A673 (cell line): ENCODE results near the gene BANK1. TPM values are rescaled to one million over a fixed set of nuclear protein-coding genes. Genes with fewer than 3 reads are reported as not detected.

Experiments used
- BruUV-seq: library from RNA; stranded (reverse); fragments of 400-500 nt; replicated peaks from 2 replicates; lab custom pipeline; 2021; lab: Mats Ljungman, UMichigan
- CTCF ChIA-PET: fragments of 300-600 bp; sonication (Branson Sonifier 250); formaldehyde crosslinking; loops from one replicate; lab custom pipeline; 2022; ENCODE audit warnings: antibody characterized with exemption; lab: Charles Lee
- POLR2A ChIA-PET: fragments of 300-600 bp; sonication (Branson Sonifier 250); formaldehyde crosslinking; loops from one replicate; lab custom pipeline; 2022; ENCODE audit warnings: antibody characterized with exemption; ENCODE audit not compliant: low non-redundant PET; lab: Charles Lee
- DNase-seq: peaks from one replicate; pipeline ENCODE4 v3.0.0-alpha.2; 2015; ENCODE audit warnings: low spot score
- H3K27ac ChIP-seq: fragments of 200-600 bp; sonication (generic); 2 replicates; pipeline ENCODE4 v1.5.1; 2016; ENCODE audit warnings: mixed run types, low read depth, mild to moderate bottlenecking, mixed read lengths, antibody characterized with exemption, low read length; ENCODE audit not compliant: poor library complexity, severe bottlenecking
- H3K27me3 ChIP-seq: fragments of 200-600 bp; sonication (generic); replicated peaks from 2 replicates; pipeline ENCODE4 v1.6.1; 2017; ENCODE audit warnings: mixed run types, low read depth, mild to moderate bottlenecking, mixed read lengths, antibody characterized with exemption, low read length; ENCODE audit not compliant: insufficient read depth, poor library complexity
- H3K36me3 ChIP-seq: fragments of 200-600 bp; sonication (generic); 2 replicates; pipeline ENCODE4 v1.6.1; 2016; ENCODE audit warnings: mixed run types, mild to moderate bottlenecking, mixed read lengths, antibody characterized with exemption, low read length; ENCODE audit not compliant: insufficient read depth, poor library complexity, severe bottlenecking
- H3K4me1 ChIP-seq: fragments of 200-600 bp; sonication (generic); 2 replicates; pipeline ENCODE4 v1.6.1; 2017; ENCODE audit warnings: mixed run types, mild to moderate bottlenecking, mixed read lengths, antibody characterized with exemption, low read length; ENCODE audit not compliant: insufficient read depth, poor library complexity, severe bottlenecking
- H3K4me3 ChIP-seq: fragments of 200-600 bp; sonication (generic); 2 replicates; pipeline ENCODE4 v1.5.1; 2016; ENCODE audit warnings: low read depth, mixed run types, mild to moderate bottlenecking, mixed read lengths, low read length; ENCODE audit not compliant: poor library complexity, severe bottlenecking
- H3K9me3 ChIP-seq: fragments of 200-600 bp; sonication (generic); 2 replicates; pipeline ENCODE4 v1.6.1; 2016; ENCODE audit warnings: mixed run types, low read depth, mild to moderate bottlenecking, mixed read lengths, antibody characterized with exemption, low read length; ENCODE audit not compliant: poor library complexity, severe bottlenecking
- EZH2 ChIP-seq: fragments of 200-600 bp; sonication (generic); IDR thresholded peaks from 2 replicates; pipeline ENCODE4 v1.6.1; 2017; ENCODE audit warnings: borderline replicate concordance, low read depth, mild to moderate bottlenecking, mixed read lengths, antibody characterized with exemption, low read length; ENCODE audit not compliant: poor library complexity, severe bottlenecking
- intact Hi-C: fragments of 100-400 bp; cut with micrococcal nuclease; formaldehyde crosslinking; loops from one replicate; pipeline ENCODE4 v1.10.0; 2022; ENCODE audit not compliant: unreplicated experiment
- total RNA-seq: library from RNA; stranded (reverse); gene quantifications from 2 replicates; pipeline ENCODE4 v1.2.3, GENCODE V29; 2021
- TF ChIP-seq, protein P1 (sequence below): fragments of 300-800, 200-600 bp; sonication (generic); conservative IDR thresholded peaks from 2 replicates; pipeline ENCODE4 v1.5.1; 2017; ENCODE audit warnings: low read depth, mild to moderate bottlenecking, antibody characterized with exemption, low read length, moderate library complexity, mixed read lengths

The BANK1 gene
- total RNA-seq, 1 experiment from 2014 or later: not detected

DNA sequence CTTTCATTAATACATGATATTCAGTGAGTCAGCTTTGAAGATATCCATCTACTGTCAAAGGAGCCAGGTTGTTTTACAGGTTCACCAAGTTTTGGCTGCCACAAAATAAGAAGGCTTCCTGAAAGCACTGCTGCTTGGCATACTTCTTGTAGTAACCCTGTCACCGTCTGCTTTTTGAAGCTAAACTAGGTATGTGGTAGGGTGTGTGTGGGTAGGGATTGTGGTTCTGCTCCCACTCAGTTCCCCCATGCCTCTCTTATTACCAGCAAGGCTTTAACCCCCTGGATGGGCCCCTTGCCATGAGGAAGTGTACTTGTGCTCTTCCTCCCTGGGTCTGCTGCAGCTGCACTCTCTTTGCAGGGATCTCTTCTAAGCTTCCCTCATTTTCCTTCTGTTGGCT is 191.2 kb downstream of the BANK1 start:
- POLR2A ChIA-PET: no interaction called here
- no peak for DNase-seq
- Histone ChIP-seq H3K27ac (no peak overlapping the region), H3K4me1 (no peaks in the 10 kb centered on the region), H3K4me3 (no peak overlapping the region), H3K27me3 (no peaks in the 10 kb centered on the region), H3K36me3 (no peaks in the 10 kb centered on the region), H3K9me3 (no peaks in the 10 kb centered on the region)
- CTCF ChIA-PET: no interaction called here
- no TSS peak for BruUV-seq
- TF ChIP-seq EZH2: no peak
- TF ChIP-seq, protein P1, sequence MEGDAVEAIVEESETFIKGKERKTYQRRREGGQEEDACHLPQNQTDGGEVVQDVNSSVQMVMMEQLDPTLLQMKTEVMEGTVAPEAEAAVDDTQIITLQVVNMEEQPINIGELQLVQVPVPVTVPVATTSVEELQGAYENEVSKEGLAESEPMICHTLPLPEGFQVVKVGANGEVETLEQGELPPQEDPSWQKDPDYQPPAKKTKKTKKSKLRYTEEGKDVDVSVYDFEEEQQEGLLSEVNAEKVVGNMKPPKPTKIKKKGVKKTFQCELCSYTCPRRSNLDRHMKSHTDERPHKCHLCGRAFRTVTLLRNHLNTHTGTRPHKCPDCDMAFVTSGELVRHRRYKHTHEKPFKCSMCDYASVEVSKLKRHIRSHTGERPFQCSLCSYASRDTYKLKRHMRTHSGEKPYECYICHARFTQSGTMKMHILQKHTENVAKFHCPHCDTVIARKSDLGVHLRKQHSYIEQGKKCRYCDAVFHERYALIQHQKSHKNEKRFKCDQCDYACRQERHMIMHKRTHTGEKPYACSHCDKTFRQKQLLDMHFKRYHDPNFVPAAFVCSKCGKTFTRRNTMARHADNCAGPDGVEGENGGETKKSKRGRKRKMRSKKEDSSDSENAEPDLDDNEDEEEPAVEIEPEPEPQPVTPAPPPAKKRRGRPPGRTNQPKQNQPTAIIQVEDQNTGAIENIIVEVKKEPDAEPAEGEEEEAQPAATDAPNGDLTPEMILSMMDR: no peak
- intact Hi-C loops: no loop called here

DNA sequence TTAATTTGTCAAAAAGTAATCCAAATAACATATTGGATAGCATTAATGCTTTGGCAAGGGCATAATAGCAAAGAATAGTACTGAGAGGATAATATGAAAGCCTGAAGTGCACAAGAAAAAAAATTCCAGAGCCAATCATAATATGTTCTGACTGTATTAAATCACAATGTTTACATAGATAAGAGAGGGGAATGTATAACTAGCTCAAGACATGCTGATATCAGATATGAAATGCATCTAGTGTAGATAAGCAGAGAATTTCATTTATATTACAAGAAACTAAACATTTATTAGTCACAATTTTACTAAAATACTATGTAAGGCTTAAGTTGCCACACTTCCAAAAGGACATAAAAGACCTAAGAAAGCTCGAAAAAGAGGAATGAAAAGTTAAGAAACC is 193.3 kb downstream of the BANK1 start:
- BruUV-seq: no TSS peak
- CTCF ChIA-PET: no interaction called here

DNA sequence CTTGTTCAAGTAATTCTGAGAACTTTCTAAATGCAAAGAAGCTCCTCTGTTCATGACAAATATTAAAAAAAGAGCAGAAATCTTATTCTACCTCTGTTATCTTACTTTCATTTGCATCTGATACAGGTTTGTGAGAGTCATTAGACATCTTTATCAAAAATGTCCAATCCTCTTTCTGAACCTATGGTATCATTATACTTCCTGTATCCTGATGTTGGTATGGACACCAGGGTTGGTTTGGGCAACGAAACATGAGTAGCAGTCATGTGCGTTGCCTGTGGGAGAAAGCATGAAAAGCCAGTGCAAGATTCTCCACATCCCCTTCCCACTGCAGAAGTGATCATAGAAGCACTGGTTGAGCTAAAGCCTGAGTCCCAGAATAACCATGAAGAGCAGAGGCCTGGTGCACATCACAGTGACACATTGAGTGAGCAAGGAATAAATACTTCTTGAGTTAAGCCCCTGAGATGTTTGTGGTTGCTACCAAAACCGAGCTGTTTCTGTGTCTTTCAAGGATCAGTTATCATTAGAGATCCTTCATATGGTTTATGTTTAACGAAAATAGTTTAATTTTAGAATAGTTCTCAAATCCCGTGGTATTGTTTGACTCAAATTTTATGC is 197.2 kb downstream of the BANK1 start:
- ChIA-PET POLR2A (no interaction called here), CTCF (no interaction called here)
- DNase-seq: no peak
- no peak for TF ChIP-seq EZH2
- TF ChIP-seq, protein P1: no peak
- H3K36me3 ChIP-seq: no peaks in the 10 kb centered on the region
- H3K27me3 ChIP-seq: no peaks in the 10 kb centered on the region
- no peak overlapping the region for H3K27ac ChIP-seq
- no peaks in the 10 kb centered on the region for H3K9me3 ChIP-seq
- no TSS peak for BruUV-seq
- H3K4me3 ChIP-seq: no peak overlapping the region
- no peaks in the 10 kb centered on the region for H3K4me1 ChIP-seq
- intact Hi-C loops: no loop called here

More for the DNA sequence above, 193.3 kb downstream of the BANK1 start:
- no peak for DNase-seq
- H3K9me3 ChIP-seq: no peaks in the 10 kb centered on the region
- TF ChIP-seq, protein P1: no peak
- H3K36me3 ChIP-seq: no peaks in the 10 kb centered on the region
- no peaks in the 10 kb centered on the region for H3K27me3 ChIP-seq
- H3K4me1 ChIP-seq: no peaks in the 10 kb centered on the region
- intact Hi-C loops: no loop called here
- no peak overlapping the region for H3K4me3 ChIP-seq
- H3K27ac ChIP-seq: no peak overlapping the region
- POLR2A ChIA-PET: no interaction called here
